Ovary (tissue), 3 donors: Measurements from ENCODE around the gene MPRIP.

Experiments
- EP300 ChIP-seq: sonication (generic); formaldehyde crosslinking; IDR thresholded peaks from one replicate; pipeline ENCODE4 v1.6.1; 2017; ENCODE audit warnings: antibody characterized with exemption
- POLR2A ChIP-seq: fragments of 450-650 bp; IDR thresholded peaks from one replicate; pipeline ENCODE4 v1.6.1; 2017; ENCODE audit warnings: antibody characterized with exemption, mild to moderate bottlenecking, moderate library complexity
- TF ChIP-seq, protein P1 (sequence below), 3 donors: fragments of 450-650 bp in 2 of 3; fragments of 200-600 bp in 1 of 3; IDR thresholded peaks; one replicate each; pipeline versions ENCODE4 v1.5.1 to v1.8.0; 2016 to 2022; ENCODE audit warnings: antibody characterized with exemption in 3 of 3, mild to moderate bottlenecking in 1 of 3
- donor health status: DM: no; HTN: no; CAD: no.

DNA sequence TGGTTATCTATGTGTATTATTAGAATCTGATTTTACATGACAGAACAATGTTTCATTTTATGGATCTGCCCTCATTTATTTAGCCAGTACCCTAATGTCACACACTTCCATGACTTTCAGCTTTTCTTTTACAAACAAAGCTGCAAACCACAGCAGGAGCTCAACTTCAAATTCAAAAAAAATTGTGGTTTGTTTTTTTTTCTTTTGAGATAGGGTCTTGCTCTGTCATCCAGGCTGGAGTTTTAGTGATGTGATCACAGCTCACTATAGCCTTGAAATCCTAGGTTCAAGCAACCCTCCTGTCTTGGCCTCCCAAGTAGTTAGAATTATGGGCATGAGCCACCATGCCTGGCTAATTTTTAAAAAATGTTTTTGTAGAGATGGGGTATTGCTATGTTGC lies 8.2 kb upstream of the MPRIP start:
- TF ChIP-seq POLR2A = no peak
- TF ChIP-seq, protein P1, sequence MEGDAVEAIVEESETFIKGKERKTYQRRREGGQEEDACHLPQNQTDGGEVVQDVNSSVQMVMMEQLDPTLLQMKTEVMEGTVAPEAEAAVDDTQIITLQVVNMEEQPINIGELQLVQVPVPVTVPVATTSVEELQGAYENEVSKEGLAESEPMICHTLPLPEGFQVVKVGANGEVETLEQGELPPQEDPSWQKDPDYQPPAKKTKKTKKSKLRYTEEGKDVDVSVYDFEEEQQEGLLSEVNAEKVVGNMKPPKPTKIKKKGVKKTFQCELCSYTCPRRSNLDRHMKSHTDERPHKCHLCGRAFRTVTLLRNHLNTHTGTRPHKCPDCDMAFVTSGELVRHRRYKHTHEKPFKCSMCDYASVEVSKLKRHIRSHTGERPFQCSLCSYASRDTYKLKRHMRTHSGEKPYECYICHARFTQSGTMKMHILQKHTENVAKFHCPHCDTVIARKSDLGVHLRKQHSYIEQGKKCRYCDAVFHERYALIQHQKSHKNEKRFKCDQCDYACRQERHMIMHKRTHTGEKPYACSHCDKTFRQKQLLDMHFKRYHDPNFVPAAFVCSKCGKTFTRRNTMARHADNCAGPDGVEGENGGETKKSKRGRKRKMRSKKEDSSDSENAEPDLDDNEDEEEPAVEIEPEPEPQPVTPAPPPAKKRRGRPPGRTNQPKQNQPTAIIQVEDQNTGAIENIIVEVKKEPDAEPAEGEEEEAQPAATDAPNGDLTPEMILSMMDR (IDR thresholded peaks at IDR 0.05) = no peak
- no peak for TF ChIP-seq EP300
